Measurements from ENCODE around the gene ANKFY1.
"Not testable (repeated sequence)": the region's sequence is repeated elsewhere in the genome, so short reads cannot be mapped to it uniquely, and the experiment has no call there.

ANKFY1 gene

DNA sequence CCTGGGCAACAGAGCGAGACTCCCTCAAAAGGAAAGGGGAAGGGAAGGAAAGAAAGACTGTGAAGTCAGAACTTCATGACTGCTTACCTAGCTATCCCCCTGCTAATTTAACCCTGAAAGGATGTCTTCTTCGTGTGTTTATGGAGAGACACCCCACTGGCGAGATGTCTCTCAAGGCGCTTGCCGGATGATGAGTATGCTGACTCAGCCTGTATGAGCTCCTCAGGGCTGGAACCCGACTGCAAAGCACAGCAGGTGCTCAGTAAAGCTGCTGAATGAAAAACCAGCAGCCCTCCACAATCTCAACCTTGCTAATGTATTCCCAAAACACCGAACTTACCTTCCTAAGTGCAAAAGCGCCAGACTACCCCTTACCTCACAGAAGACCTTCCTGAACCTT, 2.3 kb downstream of the ANKFY1 start:
- DNase-seq (ENCODE audit: low spot score): no peak

DNA sequence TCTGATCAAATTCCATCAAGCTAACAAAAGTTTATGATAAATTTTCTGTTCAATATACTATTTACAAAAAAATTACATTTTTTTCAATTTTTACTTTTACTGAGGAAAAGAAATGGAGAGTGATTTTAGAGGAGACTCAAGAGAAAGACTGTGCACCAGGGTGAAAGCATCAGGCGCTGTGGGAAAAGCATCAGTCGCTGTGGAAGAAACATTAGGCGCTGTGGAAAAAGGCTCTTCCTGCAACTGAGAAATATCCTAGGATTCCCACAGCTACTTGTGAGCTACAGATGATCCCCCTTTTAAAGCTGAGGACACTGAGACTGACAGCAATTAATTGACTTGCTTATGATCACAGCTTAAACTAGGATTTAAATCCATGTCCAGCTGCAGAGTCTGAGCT, 4.9 kb downstream of the ANKFY1 start:
- no peak for DNase-seq (ENCODE audit: low spot score)

DNA sequence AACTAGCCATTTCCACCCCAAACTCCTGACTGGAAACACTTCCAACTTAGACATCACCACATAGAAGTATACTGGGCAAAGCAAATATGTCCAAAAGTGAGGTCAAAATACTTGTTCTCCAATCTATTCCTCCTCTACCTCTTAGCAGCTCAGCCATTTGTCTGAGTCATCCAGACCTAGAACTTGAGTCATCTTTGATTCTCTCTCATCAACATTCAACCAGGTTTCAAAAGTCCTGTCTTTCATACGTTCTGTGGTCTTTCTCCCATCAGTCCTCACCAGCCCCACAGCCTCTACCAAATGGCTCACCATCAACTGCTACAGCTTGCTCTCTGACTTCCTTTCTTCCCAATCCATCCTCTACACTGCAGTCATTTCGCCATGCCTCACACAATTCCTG, 6.8 kb downstream of the ANKFY1 start:
- DNase-seq (ENCODE audit: low spot score): no peak

DNA sequence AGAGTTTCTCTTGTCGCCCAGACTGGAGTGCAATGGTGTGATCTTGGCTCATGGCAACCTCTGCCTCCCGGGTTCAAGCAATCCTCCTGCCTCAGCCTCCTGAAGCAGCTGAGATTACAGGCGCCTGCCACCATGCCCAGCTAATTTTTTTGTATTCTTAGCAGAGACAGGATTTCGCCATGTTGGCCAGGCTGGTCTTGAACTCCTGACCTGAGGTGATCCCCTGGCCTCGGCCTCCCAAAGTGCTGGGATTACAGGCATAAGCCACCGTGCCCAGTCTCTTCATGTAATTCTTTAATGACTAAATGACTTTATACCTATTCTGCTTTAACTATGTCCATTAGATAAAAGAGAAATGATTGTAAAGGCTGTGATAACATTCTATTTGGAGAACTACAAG, 8.5 kb downstream of the ANKFY1 start:
- DNase-seq (ENCODE audit: low spot score): not testable (repeated sequence)

DNA sequence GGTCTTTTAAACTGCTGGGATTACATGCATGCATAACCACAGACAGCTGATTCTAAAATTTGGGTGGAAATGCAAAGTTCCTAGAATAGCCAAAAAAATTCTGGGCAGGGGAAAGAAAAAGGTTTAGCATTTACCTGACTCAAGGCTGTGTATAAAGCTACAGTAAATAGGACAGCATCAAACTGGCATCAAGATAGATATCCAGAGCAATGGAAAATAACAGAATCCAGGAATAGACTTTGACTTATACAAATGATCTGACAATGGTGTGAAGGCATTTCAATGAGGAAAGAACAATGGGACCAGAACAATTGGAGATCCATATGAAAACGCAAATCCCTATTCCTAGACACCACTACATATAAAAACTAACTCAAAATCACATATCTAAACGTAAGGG, 12.9 kb downstream of the ANKFY1 start:
- DNase-seq (ENCODE audit: low spot score): no peak

DNA sequence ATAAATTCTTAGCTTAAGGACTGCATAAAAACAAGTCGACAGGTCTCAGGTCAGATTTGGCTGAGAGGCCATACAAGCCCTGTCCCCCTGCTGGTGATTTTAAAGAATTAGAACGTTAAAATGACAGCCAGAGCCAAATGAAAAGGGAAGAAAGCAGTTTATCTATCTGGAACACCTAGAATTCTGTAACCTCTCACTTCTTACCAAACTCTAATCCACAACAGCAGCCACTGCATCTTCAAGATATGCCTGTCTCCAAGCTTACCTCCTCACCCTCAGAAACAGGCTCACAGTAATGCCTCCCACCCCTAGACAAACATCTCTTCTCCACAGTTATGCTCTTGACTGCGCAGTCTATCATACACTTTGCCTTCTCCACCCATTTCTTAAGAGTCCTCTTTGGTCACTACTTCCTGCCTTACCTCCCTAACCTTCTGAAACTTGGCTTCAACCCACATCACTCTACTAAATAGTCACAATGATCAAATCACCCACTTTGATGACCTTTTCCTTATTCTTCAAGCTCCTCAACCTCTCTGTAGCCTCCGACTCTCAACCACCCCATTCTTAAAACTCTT, 14.2 kb downstream of the ANKFY1 start:
- DNase-seq (ENCODE audit: low spot score): no peak

DNA sequence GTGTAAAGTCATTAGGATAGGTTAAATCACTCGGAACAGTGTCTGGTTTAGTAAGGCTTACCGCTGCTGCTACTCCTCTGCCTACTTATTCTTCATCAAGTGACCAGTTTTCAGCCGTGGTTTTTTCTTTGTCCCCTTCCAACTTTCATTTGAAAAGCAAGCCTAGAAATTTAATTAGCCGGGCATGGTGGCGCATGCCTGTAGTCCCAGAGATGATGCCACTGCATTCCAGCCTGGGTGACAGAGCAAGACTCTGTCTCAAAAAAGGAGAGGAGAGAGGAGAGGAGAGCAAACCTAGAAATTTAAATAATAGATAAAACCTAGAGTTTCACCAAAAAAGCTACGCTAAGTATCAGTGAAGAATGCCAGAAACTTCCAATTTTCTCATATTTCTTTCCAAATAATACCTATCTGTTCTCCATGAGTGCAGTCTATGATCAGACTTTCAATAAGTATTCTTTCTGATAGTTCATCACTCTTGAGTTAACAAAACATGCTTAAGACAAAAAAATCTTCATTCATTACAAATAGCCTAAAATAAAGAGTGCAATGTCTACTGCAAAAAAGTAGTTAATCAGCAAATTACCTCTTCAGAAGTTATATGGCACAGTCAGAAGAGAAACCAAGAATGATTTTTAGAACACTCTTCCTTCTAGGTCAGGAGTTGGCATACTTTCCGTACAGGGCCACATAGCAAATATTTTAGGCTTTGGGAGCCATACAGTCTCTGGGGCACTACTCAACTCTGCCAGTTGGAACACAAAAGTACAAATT, 15.1 kb downstream of the ANKFY1 start:
- DNase-seq (ENCODE audit: low spot score): no peak

DNA sequence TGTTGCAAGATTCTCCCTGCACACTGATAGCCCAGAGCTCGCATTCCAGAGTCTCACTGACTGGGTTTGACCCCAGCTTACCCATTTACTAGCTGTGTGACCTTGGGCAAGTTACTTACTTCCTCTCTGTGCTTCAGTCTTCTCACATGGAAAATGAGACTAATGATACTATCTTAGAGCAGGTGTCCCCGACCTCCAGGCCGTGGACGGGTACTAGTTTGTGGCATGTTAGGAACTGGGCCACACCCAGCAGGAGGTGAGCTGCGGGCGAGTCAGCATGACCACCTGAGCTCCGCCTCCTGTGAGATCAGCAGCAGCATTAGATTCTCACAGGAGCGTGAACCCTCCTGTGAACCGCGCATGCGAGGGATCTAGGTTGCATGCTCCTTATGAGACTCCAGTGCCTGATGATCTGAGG, 15.8 kb downstream of the ANKFY1 start:
- DNase-seq (ENCODE audit: low spot score): no peak

DNA sequence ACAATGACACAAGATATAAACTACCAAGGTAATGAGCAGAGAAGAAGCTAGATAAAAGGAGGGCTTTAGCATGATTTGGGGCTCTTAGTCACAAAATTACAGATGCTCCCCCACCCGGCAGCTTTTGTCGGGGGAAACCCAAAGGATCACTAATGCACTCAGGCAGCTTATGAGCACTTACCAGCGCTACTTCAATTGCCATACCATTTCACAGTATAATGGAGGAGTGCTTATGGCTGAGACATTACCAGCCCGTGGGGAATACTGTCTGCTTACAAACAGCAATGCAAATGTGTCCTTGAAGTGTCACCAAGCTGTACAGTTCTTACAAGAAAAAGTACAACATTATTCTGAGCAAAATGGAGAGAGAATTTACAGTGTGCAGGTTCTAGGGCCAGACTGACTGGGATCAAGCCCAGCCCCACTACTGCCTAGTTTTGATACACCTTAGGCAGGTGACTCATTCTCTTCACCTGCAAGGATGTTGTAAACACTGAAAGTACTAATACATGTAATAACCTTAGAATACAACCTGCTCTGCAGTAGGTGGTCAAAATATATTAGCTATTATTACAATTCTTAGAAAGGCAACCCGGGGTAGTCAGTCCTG, 16.3 kb downstream of the ANKFY1 start:
- DNase-seq (ENCODE audit: low spot score): no peak

DNA sequence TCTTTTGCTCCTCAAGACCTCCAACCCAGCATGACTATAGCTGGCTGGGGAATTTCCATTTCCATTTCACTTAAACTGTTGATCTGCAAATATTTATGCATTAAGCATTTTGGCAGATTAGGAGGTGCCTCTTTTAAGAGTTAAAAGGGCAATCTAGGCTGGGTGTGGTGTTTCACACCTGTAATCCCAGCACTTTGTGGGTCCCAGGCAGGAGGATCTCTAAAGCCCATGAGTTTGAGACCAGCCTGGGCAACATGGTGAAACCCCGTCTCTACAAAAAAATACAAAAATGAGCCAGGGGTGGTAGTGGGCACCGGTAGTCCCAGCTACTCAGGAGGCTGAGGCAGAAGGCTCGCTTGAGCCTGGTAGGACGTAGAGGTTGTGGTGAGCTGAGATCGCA, 17.1 kb downstream of the ANKFY1 start:
- no peak for DNase-seq (ENCODE audit: low spot score)

DNA sequence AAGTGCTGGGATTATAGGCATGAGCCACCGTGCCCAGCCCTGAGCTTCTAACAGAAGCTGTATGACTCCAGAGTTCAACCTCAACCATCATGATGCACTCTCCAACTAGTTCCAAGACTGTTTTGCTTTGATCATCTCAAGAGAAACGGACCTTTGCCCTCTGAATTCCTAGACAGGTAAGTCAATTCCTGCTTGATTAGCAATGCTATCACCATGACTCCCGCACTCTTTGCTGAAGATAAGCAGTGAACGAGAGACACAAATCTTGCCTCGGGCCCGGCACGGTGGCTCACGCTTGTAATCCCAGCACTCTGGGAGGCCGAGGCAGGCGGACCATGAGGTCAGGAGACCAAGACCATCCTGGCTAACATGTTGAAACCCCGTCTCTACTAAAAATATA, 22.2 kb downstream of the ANKFY1 start:
- no peak for DNase-seq (ENCODE audit: low spot score)

DNA sequence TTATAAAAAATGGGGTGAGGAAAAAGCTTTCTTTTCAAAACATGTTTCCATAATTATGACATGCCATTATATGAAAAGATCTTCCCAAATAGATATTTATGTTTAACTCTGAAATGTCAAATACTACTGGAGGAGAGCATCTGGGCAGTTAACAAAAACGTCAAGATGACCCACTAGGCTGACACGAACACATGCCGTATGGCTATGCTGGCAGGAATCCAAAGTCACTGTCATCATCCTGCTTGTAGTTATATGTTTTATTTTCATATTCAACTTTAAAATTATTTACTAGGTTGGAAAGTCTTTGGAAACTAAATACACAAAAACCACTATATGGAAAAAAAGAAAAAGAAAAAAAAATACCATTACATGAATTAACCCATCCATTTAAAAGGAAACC, 27.3 kb downstream of the ANKFY1 start:
- no peak for DNase-seq (ENCODE audit: low spot score)

DNA sequence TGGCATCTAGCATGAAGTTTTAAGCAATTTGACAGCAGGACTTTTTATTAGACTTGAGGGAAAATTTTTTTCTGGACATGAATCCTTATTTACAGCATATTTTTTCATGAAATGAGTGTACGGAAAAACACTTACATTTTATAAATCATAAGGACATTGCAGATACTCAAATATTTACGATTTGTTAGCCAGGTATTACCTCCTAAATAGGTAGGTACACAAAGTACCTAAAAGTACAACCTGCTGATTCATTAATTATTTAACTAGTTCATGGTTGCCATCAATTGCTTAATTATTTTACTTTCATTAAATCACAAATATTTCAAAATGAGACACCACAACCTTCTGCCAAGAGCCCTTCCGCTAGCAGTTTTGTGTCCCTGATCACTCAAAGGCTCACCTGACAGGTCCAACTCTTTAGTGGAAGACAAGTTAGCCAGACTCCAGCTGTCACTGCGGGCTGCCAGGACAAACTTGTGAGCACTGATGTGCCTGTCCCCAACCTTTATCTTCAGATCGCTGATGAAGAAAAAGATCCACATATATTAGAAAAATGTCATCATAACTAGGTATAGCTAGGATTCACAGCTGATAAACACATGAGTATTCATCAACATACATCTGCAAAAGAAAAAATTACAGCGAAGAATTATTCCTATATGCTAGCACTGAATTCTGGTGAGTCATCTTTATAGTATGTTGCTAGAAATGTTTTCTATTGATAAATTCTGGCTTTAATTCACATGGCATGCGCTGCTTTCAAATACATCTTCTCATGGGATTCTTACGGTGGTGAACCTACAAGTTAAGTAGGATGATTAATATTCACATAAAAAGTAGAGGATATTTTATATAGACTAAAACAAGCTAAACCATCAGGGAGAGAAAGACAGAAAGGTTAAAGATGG, 28.2 kb downstream of the ANKFY1 start:
- no peak for DNase-seq (ENCODE audit: low spot score)

DNA sequence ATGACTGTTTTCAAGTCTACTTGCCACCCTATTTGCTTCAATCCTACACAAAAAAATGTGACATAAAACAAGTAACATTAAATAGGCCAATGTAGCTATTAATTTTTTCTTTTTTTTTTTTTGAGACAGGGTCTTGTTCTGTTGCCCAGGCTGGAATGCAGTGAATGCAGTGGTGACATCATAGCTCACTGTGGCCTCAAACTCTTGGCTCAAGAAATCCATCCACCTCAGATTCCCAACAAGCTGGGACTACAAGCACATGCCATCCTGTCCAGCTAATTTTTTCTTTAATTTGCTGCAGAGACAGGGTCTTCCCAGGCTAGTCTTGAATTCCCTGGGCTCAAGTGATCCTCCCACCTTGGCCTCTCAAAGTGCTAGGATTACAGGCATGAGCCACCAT, 29.4 kb downstream of the ANKFY1 start:
- DNase-seq (ENCODE audit: low spot score): no peak

DNA sequence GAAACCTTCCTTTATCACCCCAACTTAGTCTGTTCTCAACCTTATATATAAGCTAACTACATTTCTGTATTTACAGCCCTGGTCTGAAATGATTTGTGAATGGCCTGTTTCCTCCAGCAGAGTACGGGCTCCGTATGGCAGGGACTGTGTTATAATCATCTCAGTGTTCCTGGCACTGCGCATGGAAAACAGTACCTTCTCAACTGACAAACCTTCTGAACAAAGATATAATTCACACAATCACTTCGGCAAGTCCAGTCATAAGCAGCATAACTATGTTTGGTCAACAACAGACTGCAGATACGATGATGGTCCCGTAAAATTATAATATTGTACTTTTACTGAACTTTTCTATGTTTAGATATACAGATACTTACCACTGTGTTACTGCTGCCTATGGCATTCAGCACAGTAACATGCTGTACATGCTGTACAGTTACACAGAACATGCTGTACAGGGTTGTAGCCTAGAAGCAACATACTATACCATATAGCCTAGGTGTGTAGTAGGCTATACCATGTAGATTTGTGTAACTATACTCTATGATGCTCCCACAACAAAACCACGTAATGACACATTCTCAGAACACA, 30.0 kb downstream of the ANKFY1 start:
- no peak for DNase-seq (ENCODE audit: low spot score)

DNA sequence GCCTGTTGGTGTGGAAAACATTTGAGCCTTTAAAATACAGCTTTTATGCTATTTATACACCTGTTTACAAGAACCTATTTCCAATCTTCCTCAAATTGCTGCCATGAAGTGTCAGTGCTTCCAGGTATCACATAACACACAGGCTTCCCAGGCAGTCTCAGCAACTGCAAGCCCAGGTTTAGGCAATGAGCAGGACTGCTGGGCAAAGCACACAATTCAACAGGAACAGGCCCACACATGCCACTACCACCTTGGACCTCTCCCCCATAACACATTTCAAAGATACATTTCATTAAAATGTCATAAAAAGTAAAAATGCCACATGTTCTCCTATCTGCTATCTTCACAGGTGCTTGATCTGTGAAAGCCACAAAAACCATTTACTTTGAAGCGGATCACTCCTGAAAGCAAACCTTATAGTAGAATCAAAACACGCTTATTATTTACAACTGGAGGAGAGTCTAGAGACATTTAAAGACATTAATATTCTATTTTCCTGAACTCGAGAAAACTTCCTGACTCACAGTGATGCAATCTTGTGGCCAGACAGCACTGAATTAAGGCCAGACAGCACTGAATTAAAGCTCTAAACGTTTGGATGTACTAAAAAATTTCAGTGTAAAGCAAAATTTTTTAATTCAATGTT, 31.5 kb downstream of the ANKFY1 start:
- no peak for DNase-seq (ENCODE audit: low spot score)

DNA sequence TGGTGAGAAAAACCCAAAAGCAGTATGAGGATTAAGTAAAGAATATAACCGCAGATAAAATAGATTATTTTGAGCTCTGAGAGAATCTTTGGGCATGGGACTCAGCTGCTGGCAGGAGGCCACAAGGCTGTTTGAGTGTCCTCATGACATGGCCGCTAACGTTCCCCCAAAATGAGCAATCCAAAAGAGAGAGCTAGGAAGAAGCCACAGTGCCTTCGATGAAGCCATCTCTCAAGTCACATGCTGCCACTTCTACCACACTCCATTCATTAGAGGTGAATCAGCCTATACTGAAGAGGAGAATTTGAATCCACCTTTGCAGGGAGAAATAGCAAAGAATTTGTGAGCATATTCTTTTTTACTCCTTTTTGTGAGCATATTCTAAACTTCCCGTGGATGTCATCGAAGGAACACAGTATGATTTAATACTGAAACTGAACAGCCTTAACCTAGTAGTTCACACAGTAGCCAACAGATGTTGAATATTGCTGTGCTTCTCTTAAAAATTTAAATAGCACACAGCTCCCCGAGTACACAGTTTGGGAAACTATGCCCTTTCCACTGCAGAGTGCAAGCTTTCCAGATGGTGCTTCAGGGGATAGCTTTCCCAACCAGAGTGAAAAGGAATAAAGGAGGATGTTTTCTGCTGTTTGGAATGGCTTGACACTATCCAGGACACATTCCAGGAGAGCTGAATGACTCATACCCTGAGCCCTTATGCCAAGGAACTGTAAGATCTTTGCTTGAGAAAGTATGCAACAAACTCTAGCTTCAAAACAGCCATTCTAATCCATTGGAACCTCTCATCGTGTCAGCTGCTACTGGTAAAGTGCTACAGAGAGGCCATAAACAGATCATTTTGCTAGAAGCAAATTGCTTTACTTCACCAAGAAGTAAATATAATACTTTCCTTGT, 33.9 kb downstream of the ANKFY1 start:
- peak; percentile 87 for DNase-seq (ENCODE audit: low spot score)

DNA sequence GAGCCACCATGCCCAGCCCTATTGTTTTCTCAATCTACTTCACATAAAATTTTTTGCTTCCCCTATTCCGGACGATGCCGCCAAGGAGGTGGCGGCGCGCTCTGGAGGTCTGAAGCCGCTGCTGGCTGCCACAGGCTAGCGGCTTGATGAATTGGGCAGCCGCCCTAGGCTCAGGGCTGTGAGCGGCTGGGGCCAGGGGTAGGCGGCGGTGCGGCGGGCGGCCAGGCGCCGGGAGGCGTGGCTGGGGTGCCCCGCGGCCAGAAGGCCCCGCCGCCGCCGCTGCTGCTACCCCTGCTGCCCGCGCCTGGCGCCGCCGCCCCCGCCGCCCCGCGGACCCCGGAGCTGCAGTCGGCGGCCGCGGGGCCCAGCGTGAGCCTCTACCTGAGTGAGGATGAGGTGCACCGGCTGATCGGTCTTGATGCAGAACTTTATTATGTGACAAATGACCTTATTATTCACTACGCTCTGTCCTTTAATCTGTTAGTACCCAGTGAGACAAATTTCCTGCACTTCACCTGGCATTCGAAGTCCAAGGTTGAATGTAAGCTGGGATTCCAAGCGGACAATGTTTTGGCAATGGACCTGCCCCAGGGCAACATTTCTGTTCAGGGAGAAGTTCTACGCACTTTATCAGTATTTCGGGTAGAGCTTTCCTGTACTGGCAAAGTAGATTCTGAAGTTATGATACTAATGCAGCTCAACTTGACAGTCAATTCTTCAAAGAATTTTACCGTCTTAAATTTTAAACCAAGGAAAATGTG, 41.7 kb downstream of the ANKFY1 start:
- DNase-seq (ENCODE audit: low spot score): no peak

DNA sequence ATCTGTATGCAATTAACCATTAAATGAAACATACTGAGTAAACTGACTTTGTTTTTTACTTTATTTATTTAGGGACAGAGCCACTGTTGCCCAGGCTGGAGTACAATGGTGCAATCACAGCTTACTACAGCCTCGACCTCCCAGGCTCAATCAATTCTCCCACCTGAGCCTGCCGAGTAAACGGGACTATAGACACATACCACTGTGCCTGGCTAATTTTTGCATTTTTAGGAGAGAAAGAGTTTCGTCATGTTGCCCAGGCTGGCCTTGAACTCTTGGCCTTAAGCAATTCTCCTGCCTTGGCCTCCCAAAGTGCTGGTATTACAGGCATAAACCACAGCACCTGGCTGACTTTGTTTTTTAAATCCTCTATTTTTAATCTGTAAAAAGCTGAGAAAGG, 42.6 kb downstream of the ANKFY1 start:
- no peak for DNase-seq (ENCODE audit: low spot score)

DNA sequence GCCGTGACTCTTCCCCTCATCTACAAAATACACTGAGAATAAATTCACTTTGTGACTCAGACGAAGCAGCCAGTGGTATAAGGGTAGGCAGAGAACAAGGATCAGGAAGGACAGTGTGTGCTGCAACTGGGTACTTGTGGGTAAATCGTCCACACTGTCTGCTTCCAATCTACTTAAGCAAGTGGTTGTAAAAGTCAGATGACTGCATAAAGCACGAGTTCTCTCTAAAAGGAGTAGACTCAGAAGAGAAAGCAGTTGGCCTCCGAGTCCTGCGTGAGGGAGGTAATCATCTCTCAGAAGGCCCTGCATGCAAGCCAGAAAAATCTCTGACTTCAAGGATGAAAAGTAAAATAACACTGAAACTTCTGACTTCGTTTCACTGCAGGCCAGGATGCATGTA, 43.1 kb downstream of the ANKFY1 start:
- DNase-seq (ENCODE audit: low spot score): no peak
